Esophagus squamous epithelium (tissue), 4 donors: Measurements from ENCODE around the gene ASAP2.

Source experiments
- CTCF ChIP-seq, 6 experiments: fragments of 450-650 bp in 4 of 6; fragments of 200-600 bp in 2 of 6; sonication (generic) in 2 of 6; IDR thresholded peaks; one replicate each; pipeline ENCODE4 v1.5.1; 2016 to 2019; ENCODE audit warnings: antibody characterized with exemption in 6 of 6, mild to moderate bottlenecking in 4 of 6, moderate library complexity in 4 of 6
- POLR2A ChIP-seq, 4 donors: fragments of 450-650 bp; IDR thresholded peaks; one replicate each; pipeline ENCODE4 v1.6.1; 2017; ENCODE audit warnings: antibody characterized with exemption in 4 of 4, mild to moderate bottlenecking in 4 of 4, moderate library complexity in 3 of 4

- TF ChIP-seq CTCF (IDR thresholded peaks at IDR 0.05) (no peak), POLR2A (IDR thresholded peaks at IDR 0.05) (no peak)
These were observed 212.9 kb downstream of the ASAP2 start for GRCh38 chr2:9419541-9419940.
